HL-60 (cell line): ENCODE results near the gene RESF1.

ENCODE experiments used
- CTCF ChIP-seq: IDR thresholded peaks from one replicate; pipeline ENCODE4 v1.5.1; 2011; ENCODE audit warnings: low read length, control low read depth, inconsistent platforms; ENCODE audit not compliant: insufficient read depth
- SPI1 ChIP-seq: IDR thresholded peaks from 2 replicates; pipeline ENCODE4 v1.6.1; 2012; ENCODE audit warnings: low read depth, mild to moderate bottlenecking, borderline replicate concordance

DNA sequence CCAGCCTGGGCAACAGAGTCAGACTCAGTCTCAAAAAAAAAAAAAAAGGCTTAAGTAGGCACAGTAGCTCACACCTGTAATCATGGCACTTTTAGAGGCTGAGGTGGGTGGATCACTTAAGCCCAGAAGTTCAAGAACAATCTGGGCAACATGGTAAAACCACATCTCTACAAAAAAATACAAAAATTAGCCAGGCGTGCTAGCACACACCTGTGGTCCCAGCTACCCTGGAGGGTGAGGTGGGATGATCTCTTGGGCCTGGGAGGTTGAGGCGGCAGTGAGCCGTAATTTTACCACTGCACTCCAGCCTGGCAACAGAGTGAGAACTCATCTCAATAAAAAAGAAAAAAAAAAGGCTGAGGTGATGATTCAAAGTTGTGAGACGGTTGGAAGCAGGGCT lies 9.1 kb upstream of the RESF1 start:
- TF ChIP-seq CTCF (no peak), SPI1 (no peak)
